ENCODE results near the gene CASKIN2. TPM values are rescaled to one million over a fixed set of nuclear protein-coding genes. Genes with fewer than 3 reads are reported as not detected.

The CASKIN2 gene
- total and polyA plus RNA-seq, 2 experiments from 2014 or later, result 1.9 to 6.2 TPM

GRCh38 chr17:75499313-75500022 lies 15.9 kb downstream of the CASKIN2 start:
- H3K9me3 ChIP-seq (ENCODE audit: low read depth), result no peaks in the 10 kb centered on the region
- no peaks in the 10 kb centered on the region for H3K79me2 ChIP-seq (ENCODE audit: insufficient read depth)
- no peaks in the 10 kb centered on the region for H4K20me1 ChIP-seq (ENCODE audit: insufficient read depth)
- in situ Hi-C loops (cut with MboI), result no loop called here
- no peak overlapping the region for H3K4me3 ChIP-seq
- H3K27ac ChIP-seq, result no peak overlapping the region
- TF ChIP-seq EZH2 (IDR thresholded peaks at IDR 0.05; ENCODE audit: insufficient read depth, poor library complexity, severe bottlenecking) (no peak), EZH2phosphoT487 (IDR thresholded peaks at IDR 0.05; ENCODE audit: insufficient read depth, low read depth) (no peak)
- no peak overlapping the region for H3K4me2 ChIP-seq (ENCODE audit: unreplicated experiment)
- 64 to 69% methylated on average over 14 to 16 of the region's 16 CpGs for WGBS, 2 experiments (ENCODE audit: low coverage in 1 of 2, low lambda C conversion rate in 2 of 2, missing lambda C conversion rate in 2 of 2)
- peaks cover 4% of the 10 kb centered on the region; the same call in 1 of the 2 replicates for H3K36me3 ChIP-seq (ENCODE audit: low read depth)
- H3K9ac ChIP-seq, result no peak overlapping the region
- DNase-seq, result no peak
- no peaks in the 10 kb centered on the region for H3K9me2 ChIP-seq (ENCODE audit: insufficient read depth)
- no peaks in the 10 kb centered on the region for H3F3A ChIP-seq (ENCODE audit: insufficient read depth)
- H3K27me3 ChIP-seq (replicated peaks; ENCODE audit: insufficient read depth), result no peaks in the 10 kb centered on the region
- H2AFZ ChIP-seq, result no peak overlapping the region
- H3K4me1 ChIP-seq (ENCODE audit: insufficient read depth), result no peaks in the 10 kb centered on the region

GRCh38 chr17:75498726-75499213 lies 16.6 kb downstream of the CASKIN2 start:
- in situ Hi-C loops (cut with MboI), result no loop called here
- peaks cover 4% of the 10 kb centered on the region; the same call in 1 of the 2 replicates for H3K36me3 ChIP-seq (ENCODE audit: low read depth)
- 61 to 73% methylated on average over 14 to 16 of the region's 16 CpGs for WGBS, 2 experiments (ENCODE audit: low coverage in 1 of 2, low lambda C conversion rate in 2 of 2, missing lambda C conversion rate in 2 of 2)
- no peaks in the 10 kb centered on the region for H3K9me2 ChIP-seq (ENCODE audit: insufficient read depth)
- H2AFZ ChIP-seq, result no peak overlapping the region
- H3K79me2 ChIP-seq (ENCODE audit: insufficient read depth), result no peaks in the 10 kb centered on the region
- H3K4me3 ChIP-seq, result no peak overlapping the region
- H3K27me3 ChIP-seq (replicated peaks; ENCODE audit: insufficient read depth), result no peaks in the 10 kb centered on the region
- no peak overlapping the region for H3K4me2 ChIP-seq (ENCODE audit: unreplicated experiment)
- H3K9me3 ChIP-seq (ENCODE audit: low read depth), result no peaks in the 10 kb centered on the region
- no peaks in the 10 kb centered on the region for H3F3A ChIP-seq (ENCODE audit: insufficient read depth)
- H3K9ac ChIP-seq, result no peak overlapping the region
- H3K4me1 ChIP-seq (ENCODE audit: insufficient read depth), result no peaks in the 10 kb centered on the region
- no peaks in the 10 kb centered on the region for H4K20me1 ChIP-seq (ENCODE audit: insufficient read depth)
- TF ChIP-seq EZH2 (IDR thresholded peaks at IDR 0.05; ENCODE audit: insufficient read depth, poor library complexity, severe bottlenecking) (no peak), EZH2phosphoT487 (IDR thresholded peaks at IDR 0.05; ENCODE audit: insufficient read depth, low read depth) (no peak)
- H3K27ac ChIP-seq, result no peak overlapping the region
- DNase-seq, result no peak

- TF ChIP-seq EZH2phosphoT487 (IDR thresholded peaks at IDR 0.05; ENCODE audit: insufficient read depth, low read depth) (no peak), EZH2 (IDR thresholded peaks at IDR 0.05; ENCODE audit: insufficient read depth, poor library complexity, severe bottlenecking) (no peak)
- no peaks in the 10 kb centered on the region for H3K9me2 ChIP-seq (ENCODE audit: insufficient read depth)
- in situ Hi-C loops (cut with MboI), result no loop called here
- WGBS, 2 experiments (ENCODE audit: low coverage in 1 of 2, low lambda C conversion rate in 2 of 2, missing lambda C conversion rate in 2 of 2), result 88 to 89% methylated on average over 20 to 21 of the region's 21 CpGs
- H3K36me3 ChIP-seq (ENCODE audit: low read depth), result peaks cover 4% of the 10 kb centered on the region; the same call in 1 of the 2 replicates
- H3K27me3 ChIP-seq (replicated peaks; ENCODE audit: insufficient read depth), result no peaks in the 10 kb centered on the region
- H3F3A ChIP-seq (ENCODE audit: insufficient read depth), result no peaks in the 10 kb centered on the region
- no peaks in the 10 kb centered on the region for H4K20me1 ChIP-seq (ENCODE audit: insufficient read depth)
- H3K9ac ChIP-seq, result no peak overlapping the region
- no peak overlapping the region for H3K4me3 ChIP-seq
- no peak overlapping the region for H3K27ac ChIP-seq
- H3K79me2 ChIP-seq (ENCODE audit: insufficient read depth), result no peaks in the 10 kb centered on the region
- no peaks in the 10 kb centered on the region for H3K4me1 ChIP-seq (ENCODE audit: insufficient read depth)
- no peak overlapping the region for H2AFZ ChIP-seq
- H3K9me3 ChIP-seq (ENCODE audit: low read depth), result no peaks in the 10 kb centered on the region
- no peak overlapping the region for H3K4me2 ChIP-seq (ENCODE audit: unreplicated experiment)
- no peak for DNase-seq
Observed at GRCh38 chr17:75498039-75498725, 17.2 kb downstream of the CASKIN2 start.

GRCh38 chr17:75496005-75496404 lies 19.3 kb downstream of the CASKIN2 start:
- 89 to 90% methylated on average over 11 of the region's 11 CpGs for WGBS, 2 experiments (ENCODE audit: low coverage in 1 of 2, low lambda C conversion rate in 2 of 2, missing lambda C conversion rate in 2 of 2)
- no peak for DNase-seq
- TF ChIP-seq EZH2 (IDR thresholded peaks at IDR 0.05; ENCODE audit: insufficient read depth, poor library complexity, severe bottlenecking) (no peak), EZH2phosphoT487 (IDR thresholded peaks at IDR 0.05; ENCODE audit: insufficient read depth, low read depth) (no peak)
- Histone ChIP-seq H4K20me1 (ENCODE audit: insufficient read depth) (no peaks in the 10 kb centered on the region), H2AFZ (no peak overlapping the region), H3K79me2 (ENCODE audit: insufficient read depth) (no peaks in the 10 kb centered on the region), H3K4me3 (no peak overlapping the region), H3K36me3 (ENCODE audit: low read depth) (peaks cover 4% of the 10 kb centered on the region; the same call in 1 of the 2 replicates), H3F3A (ENCODE audit: insufficient read depth) (no peaks in the 10 kb centered on the region), H3K9me2 (ENCODE audit: insufficient read depth) (no peaks in the 10 kb centered on the region), H3K4me2 (ENCODE audit: unreplicated experiment) (no peak overlapping the region), H3K9ac (no peak overlapping the region), H3K27ac (no peak overlapping the region), H3K4me1 (ENCODE audit: insufficient read depth) (no peaks in the 10 kb centered on the region), H3K27me3 (replicated peaks; ENCODE audit: insufficient read depth) (no peaks in the 10 kb centered on the region), H3K9me3 (ENCODE audit: low read depth) (no peaks in the 10 kb centered on the region)
- in situ Hi-C loops (cut with MboI), result no loop called here
